Measurements from ENCODE around the gene INPP5D.

GRCh38 chr2:233023007-233023760, 37.0 kb upstream of the INPP5D start:
- TF ChIP-seq EZH2 (IDR thresholded peaks at IDR 0.05; ENCODE audit: low read length) (no peak), CTCF (optimal IDR thresholded peaks at IDR 0.05 in 1 of 3, IDR thresholded peaks at IDR 0.05 in 1 of 3, conservative IDR thresholded peaks at IDR 0.05 in 1 of 3; ENCODE audit: extremely low read depth in 1 of 3, insufficient read depth in 2 of 3, low read length in 3 of 3) (no peak)
